ENCODE results near the gene VSNL1. TPM values are rescaled to one million over a fixed set of nuclear protein-coding genes. Genes with fewer than 3 reads are reported as not detected.

The VSNL1 gene
- total RNA-seq, result 42.7 TPM
- long read RNA-seq, transcript VSNL1-201 (4 exons, 1,892 nt), result major isoform, 61 of 75 reads
- long read RNA-seq, partial matches to known transcripts, result 5 of 75 reads
- long read RNA-seq, other reads (novel, unspliced or antisense), result 9 of 75 reads

- DNase-seq (ENCODE audit: low spot score), result peak; percentile 86
- intact Hi-C loops (cut with DNase I), result loop anchor here (2.0 kb wide), 2 partner anchors 21 to 105 kb away; partner anchors contain the start of gene RAD51AP2
Measured at GRCh38 chr2:17540093-17540812, at the start of gene VSNL1. Gene VSNL1, plus strand, starts transcription at chr2:17540696. Its CDS starts 51,379 bp downstream, at chr2:17592075.

- DNase-seq (ENCODE audit: low spot score), result no peak
- intact Hi-C loops (cut with DNase I), result no loop called here
Measured at GRCh38 chr2:17495590-17495989, 44.9 kb upstream of the VSNL1 start.

DNA sequence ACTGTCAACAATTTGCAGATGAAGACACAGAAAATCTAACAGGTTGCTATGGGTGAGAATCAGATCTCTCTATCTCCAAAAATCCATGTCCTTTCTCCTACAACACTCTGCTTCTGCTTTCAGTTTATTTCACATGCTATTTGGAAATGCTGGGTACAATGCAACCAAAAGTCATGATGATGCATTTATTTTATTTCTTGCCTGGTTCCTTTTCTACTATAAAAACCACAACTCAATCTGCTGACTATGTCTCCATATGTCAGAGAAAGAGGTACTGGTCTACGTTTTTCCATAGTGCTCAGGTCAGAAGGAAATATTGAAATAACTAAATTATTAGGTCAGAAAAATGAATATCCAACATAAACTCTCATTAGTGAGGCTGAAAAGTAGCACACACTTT lies 42.8 kb upstream of the VSNL1 start:
- DNase-seq (ENCODE audit: low spot score), result no peak
- intact Hi-C loops (cut with DNase I), result no loop called here

DNA sequence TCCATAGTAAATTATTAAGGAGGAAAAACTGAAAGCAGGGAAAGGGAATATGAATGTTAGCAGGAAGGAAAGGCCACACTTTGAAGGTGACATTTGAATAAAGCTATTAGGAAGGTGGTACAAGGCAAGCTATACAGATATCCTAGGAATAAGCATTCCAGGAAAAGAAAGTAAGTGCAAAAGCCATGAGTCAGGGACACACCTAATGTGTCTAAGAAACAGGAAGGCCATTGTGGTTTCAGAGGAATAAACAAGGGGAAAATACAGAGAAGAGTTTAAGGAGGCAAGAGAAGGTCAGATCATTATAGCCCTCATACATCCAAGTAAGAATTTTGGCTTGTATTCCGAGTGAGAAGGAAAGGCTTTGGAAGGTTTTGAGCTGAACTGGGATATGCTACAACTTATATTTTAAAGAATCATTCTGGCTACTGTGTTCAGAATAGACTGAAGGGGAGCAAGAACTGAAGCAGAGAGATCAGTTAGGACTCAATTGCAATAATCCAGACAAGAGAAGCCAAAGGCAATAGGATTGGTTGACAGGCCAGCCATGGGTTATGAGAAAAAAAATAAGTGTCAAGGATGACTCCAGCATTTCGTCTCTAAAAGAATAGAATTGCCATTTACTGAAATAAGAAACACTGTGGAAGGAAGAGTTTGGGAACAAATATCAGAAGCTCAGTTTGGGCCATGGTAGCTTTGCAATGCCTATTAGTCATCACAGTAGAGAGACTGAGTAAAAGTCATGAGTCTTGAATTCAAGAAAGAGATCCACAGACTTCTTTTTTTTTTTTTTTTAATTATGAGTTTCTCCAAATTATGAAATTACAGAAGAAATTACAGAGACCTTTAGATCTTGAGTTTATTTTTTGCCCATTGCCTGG lies 33.5 kb upstream of the VSNL1 start:
- DNase-seq (ENCODE audit: low spot score), result no peak
- intact Hi-C loops (cut with DNase I), result no loop called here

GRCh38 chr2:17515652-17516051 lies 24.8 kb upstream of the VSNL1 start:
- intact Hi-C loops (cut with DNase I), result no loop called here

GRCh38 chr2:17517481-17518211 lies 22.9 kb upstream of the VSNL1 start:
- intact Hi-C loops (cut with DNase I), result loop anchor here (2.0 kb wide), 1 partner anchor 23 kb away; the partner anchor contains the start of gene VSNL1
- no peak for DNase-seq (ENCODE audit: low spot score)

More at GRCh38 chr2:17515652-17516051, 24.8 kb upstream of the VSNL1 start:
- DNase-seq (ENCODE audit: low spot score), result no peak

GRCh38 chr2:17518212-17519154 lies 22.0 kb upstream of the VSNL1 start, which contains the start of gene RAD51AP2:
Gene RAD51AP2, minus strand, starts transcription at chr2:17518440. Its CDS starts 25 bp downstream, at chr2:17518415.
- intact Hi-C loops (cut with DNase I), result loop anchor here (2.0 kb wide), 1 partner anchor 22 kb away; the partner anchor contains the start of gene VSNL1
- DNase-seq (ENCODE audit: low spot score), result peak; percentile 89

- no peak for DNase-seq (ENCODE audit: low spot score)
- intact Hi-C loops (cut with DNase I), result loop anchor here (2.0 kb wide), 1 partner anchor 21 kb away; the partner anchor contains the start of gene VSNL1
Measured at GRCh38 chr2:17519486-17519885, 21.0 kb upstream of the VSNL1 start.

DNA sequence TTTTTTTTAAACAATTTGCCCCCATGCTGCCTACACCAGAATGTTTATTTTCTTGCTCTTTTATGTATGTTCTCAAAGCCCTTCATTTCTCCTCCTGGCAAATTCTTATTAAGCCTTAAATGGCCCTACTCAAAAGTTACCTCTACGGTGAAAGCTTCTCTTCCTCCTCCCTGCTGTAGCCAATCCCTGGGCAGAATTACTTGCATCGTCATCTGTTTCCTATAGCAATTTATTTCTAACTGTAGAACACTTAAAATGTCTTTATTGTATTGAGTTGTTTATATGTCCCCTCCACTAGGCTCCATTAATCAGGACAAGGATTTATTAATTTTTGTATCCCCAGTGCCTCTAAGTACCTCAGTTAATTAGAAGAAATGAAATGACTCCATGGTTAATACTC lies 19.7 kb upstream of the VSNL1 start:
- intact Hi-C loops (cut with DNase I), result no loop called here

GRCh38 chr2:17521621-17522020 lies 18.9 kb upstream of the VSNL1 start:
- no peak for DNase-seq (ENCODE audit: low spot score)
- intact Hi-C loops (cut with DNase I), result no loop called here

More for the DNA sequence above, 19.7 kb upstream of the VSNL1 start:
- DNase-seq (ENCODE audit: low spot score), result no peak

- intact Hi-C loops (cut with DNase I), result no loop called here
Measured at GRCh38 chr2:17522303-17522702, 18.2 kb upstream of the VSNL1 start.

GRCh38 chr2:17529771-17530170 lies 10.7 kb upstream of the VSNL1 start:
- intact Hi-C loops (cut with DNase I), result no loop called here
- no peak for DNase-seq (ENCODE audit: low spot score)

More at GRCh38 chr2:17522303-17522702, 18.2 kb upstream of the VSNL1 start:
- DNase-seq (ENCODE audit: low spot score), result no peak

DNA sequence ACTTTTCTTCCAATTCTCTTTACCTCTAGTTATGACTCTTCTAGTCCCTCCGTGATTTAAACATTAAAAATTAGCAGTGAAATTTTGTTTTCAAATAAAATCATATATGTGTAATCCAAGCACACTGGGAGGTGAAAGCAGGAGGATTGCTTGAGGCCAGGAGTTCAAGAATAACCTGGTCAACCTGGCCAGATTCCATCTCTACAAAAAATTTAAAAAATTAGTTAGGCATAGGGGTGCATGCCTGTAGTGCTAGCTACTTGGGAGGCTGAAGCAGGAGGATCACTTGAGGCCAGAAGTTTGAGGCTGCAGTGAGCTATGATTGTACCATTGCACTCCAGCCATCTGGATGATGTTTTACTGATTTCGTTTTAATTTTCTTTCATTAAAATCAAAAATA lies 7.0 kb upstream of the VSNL1 start:
- intact Hi-C loops (cut with DNase I), result no loop called here
- DNase-seq (ENCODE audit: low spot score), result no peak

GRCh38 chr2:17536416-17536815 lies 4.1 kb upstream of the VSNL1 start:
- intact Hi-C loops (cut with DNase I), result loop anchor here (5.0 kb wide), 1 partner anchor 86 kb away; no protein-coding TSS in a partner anchor

GRCh38 chr2:17538022-17538843 lies 2.3 kb upstream of the VSNL1 start:
- no peak for DNase-seq (ENCODE audit: low spot score)
- intact Hi-C loops (cut with DNase I), result loop anchor here (5.0 kb wide), 1 partner anchor 84 kb away; no protein-coding TSS in a partner anchor

More at GRCh38 chr2:17536416-17536815, 4.1 kb upstream of the VSNL1 start:
- no peak for DNase-seq (ENCODE audit: low spot score)

DNA sequence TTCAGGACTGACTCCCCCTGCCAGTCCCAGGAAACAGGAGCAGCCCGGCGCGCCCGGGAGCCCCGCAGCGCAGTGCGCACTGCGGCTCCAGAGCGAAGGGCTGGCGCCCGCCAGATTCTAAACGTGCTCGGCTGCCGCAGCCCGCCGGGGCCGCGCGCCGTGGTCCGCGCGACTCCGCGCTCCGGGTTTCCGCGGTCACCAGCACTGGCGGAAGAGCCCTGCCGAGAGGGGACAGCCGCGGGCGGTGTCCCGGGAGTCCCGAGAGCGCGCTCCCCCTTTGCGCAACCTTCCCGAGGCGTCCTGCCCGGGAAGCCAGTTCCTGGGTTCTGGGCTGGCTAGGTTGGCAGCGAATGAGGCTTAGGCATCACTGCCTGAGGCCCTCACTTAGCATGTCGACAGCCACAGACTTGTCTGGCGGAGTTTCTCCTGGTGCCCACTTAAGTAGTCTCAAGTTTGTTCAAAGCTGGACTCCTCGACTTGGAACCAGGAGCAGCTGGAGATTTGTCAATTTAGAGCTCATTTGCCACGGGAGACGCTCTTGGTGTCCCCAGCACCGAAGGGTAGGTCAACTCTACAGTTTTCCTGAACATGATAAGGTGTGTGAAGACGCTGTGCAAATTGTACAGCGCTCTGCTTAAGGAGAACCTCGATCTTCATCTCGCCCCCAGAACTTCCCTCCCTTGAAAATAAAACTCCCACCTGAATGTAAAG lies 1.5 kb upstream of the VSNL1 start:
- peak; percentile 76 for DNase-seq (ENCODE audit: low spot score)

More for the DNA sequence above, 1.5 kb upstream of the VSNL1 start:
- intact Hi-C loops (cut with DNase I), result loop anchor here (1.0 to 5.0 kb wide), 2 partner anchors 44 to 83 kb away; no protein-coding TSS in a partner anchor
